SW480 (cell line): Measurements from ENCODE around the gene TRPM4.
"Not testable (repeated sequence)": the region's sequence is repeated elsewhere in the genome, so short reads cannot be mapped to it uniquely, and the experiment has no call there.

Source experiments
- DNase-seq: peaks from one replicate; pipeline ENCODE4 v3.0.0-alpha.2; 2016; ENCODE audit warnings: low spot score

Gene TRPM4

GRCh38 chr19:49127225-49127624 lies 30.4 kb upstream of the TRPM4 start:
- not testable (repeated sequence) for DNase-seq

- DNase-seq = peak; percentile 98
Observed at GRCh38 chr19:49127674-49128544, 29.7 kb upstream of the TRPM4 start.

GRCh38 chr19:49128545-49129237 lies 28.9 kb upstream of the TRPM4 start:
- no peak for DNase-seq

- no peak for DNase-seq
Observed at GRCh38 chr19:49129238-49129583, 28.4 kb upstream of the TRPM4 start.

GRCh38 chr19:49130325-49130724 lies 27.3 kb upstream of the TRPM4 start:
- DNase-seq = no peak

GRCh38 chr19:49132974-49133609 lies 24.5 kb upstream of the TRPM4 start:
- DNase-seq = no peak

GRCh38 chr19:49133621-49134454 lies 23.8 kb upstream of the TRPM4 start:
- no peak for DNase-seq

GRCh38 chr19:49135686-49136085 lies 21.9 kb upstream of the TRPM4 start:
- no peak for DNase-seq

- no peak for DNase-seq
Observed at GRCh38 chr19:49136771-49137171, 20.8 kb upstream of the TRPM4 start.

GRCh38 chr19:49140951-49141350 lies 16.6 kb upstream of the TRPM4 start:
- DNase-seq = no peak

- no peak for DNase-seq
Observed at GRCh38 chr19:49141352-49141751, 16.2 kb upstream of the TRPM4 start.

GRCh38 chr19:49142866-49143335 lies 14.7 kb upstream of the TRPM4 start:
- peak; percentile 89 for DNase-seq

- peak; percentile 67 for DNase-seq
Observed at GRCh38 chr19:49145573-49146407, 11.8 kb upstream of the TRPM4 start.

GRCh38 chr19:49146408-49146770 lies 11.2 kb upstream of the TRPM4 start:
- DNase-seq = not testable (repeated sequence)

GRCh38 chr19:49148044-49148682 lies 9.4 kb upstream of the TRPM4 start:
- DNase-seq = no peak

- DNase-seq = peak; percentile 94
Observed at GRCh38 chr19:49148784-49149651, 8.6 kb upstream of the TRPM4 start.

- DNase-seq = peak; percentile 82
Observed at GRCh38 chr19:49149652-49150105, 7.9 kb upstream of the TRPM4 start.

GRCh38 chr19:49150106-49150943 lies 7.3 kb upstream of the TRPM4 start:
- peak; percentile 92 for DNase-seq

GRCh38 chr19:49150944-49151243 lies 6.7 kb upstream of the TRPM4 start:
- no peak for DNase-seq
